ENCODE measurements around the gene STAT3.

DNA sequence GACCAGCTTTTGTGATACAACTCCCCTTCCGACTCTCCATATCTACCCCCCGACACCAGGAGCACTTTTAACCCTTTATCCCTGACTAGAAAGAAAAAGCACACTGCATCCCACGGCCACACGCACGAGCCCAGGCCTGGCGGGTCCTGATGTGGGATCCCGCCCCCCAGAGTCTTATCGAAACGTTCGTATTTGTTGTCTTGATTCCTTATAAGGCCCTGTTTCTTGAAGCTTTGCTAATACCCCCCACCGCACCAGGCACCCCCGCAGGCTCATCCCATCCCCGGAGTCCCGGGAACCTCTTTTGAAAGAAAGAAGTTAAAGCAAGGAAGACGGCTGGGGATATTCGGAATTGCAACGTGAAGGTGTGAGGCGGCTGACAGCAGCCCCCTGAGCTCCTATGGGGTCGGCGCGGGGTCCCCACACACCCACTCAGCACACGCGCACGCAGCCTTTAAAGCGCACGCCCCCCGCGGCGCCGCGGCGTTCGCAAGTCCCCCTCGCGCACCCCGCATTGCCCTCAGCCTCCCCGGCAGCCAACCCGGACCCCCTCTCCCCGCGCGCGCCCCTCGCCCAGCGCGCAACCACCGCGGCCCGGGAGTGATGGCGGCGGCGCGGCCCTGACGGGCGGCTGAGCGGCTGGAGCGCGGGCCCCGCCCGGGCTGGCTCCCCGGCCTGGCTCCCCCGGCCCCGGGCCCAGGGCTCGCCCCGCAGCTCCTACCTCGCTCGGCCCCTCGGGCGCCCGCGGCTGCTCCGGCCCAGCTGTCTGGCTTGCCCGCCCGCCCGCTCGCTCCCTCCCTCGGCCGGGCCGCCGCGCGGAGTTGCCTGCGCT lies 112.5 kb downstream of the STAT3 start:
- no peak for TF ChIP-seq SP1 (IDR thresholded peaks at IDR 0.05)
- no peak for TF ChIP-seq TARDBP (IDR thresholded peaks at IDR 0.05)
- TF ChIP-seq ARNT (IDR thresholded peaks at IDR 0.05) = 0 out of 2 replicates have a peak, but pooled peaks have one; percentile 8
- TF ChIP-seq ELF4 (IDR thresholded peaks at IDR 0.05) = no peak
- 0 out of 2 replicates have a peak, but pooled peaks have one; percentile 28 for TF ChIP-seq FOXM1 (IDR thresholded peaks at IDR 0.05; ENCODE audit: borderline replicate concordance)
- TF ChIP-seq FOXK2 (IDR thresholded peaks at IDR 0.05) = no peak

All from HEK293T (cell line).